ENCODE data around the gene TYW1B.
"Not testable (repeated sequence)": the region's sequence is repeated elsewhere in the genome, so short reads cannot be mapped to it uniquely, and the experiment has no call there.

DNA sequence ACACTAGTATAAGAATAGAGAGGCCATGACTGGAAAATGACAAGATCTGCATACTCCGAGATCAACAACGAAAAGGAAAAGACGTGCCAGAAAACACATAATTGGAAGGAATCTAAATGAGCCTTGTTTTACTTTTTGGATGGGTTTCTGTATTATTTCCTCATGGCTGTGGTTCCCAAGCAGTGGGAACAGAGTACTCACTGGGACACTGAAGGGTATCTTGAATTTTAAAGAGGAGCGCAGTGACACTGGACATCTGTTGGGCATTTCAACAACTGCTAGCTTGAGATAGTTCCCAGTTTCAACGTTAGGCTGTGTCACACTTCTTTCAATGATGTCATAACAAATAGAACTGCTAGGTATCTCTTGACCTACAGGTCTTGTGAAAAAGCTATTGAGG, 218.2 kb downstream of the TYW1B start:
- TF ChIP-seq, protein P1, sequence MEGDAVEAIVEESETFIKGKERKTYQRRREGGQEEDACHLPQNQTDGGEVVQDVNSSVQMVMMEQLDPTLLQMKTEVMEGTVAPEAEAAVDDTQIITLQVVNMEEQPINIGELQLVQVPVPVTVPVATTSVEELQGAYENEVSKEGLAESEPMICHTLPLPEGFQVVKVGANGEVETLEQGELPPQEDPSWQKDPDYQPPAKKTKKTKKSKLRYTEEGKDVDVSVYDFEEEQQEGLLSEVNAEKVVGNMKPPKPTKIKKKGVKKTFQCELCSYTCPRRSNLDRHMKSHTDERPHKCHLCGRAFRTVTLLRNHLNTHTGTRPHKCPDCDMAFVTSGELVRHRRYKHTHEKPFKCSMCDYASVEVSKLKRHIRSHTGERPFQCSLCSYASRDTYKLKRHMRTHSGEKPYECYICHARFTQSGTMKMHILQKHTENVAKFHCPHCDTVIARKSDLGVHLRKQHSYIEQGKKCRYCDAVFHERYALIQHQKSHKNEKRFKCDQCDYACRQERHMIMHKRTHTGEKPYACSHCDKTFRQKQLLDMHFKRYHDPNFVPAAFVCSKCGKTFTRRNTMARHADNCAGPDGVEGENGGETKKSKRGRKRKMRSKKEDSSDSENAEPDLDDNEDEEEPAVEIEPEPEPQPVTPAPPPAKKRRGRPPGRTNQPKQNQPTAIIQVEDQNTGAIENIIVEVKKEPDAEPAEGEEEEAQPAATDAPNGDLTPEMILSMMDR (IDR thresholded peaks at IDR 0.05): not testable (repeated sequence)
- TF ChIP-seq POLR2A (IDR thresholded peaks at IDR 0.05; ENCODE audit: low read depth); POLR2AphosphoS5 (IDR thresholded peaks at IDR 0.05); EP300 (IDR thresholded peaks at IDR 0.05): not testable (repeated sequence)
